ENCODE measurements around the gene SLC10A7. TPM values are rescaled to one million over a fixed set of nuclear protein-coding genes. Genes with fewer than 3 reads are reported as not detected.

Gene SLC10A7
- total and polyA plus RNA-seq, 12 donors = 1.7 to 27.5 (median 13.0) TPM

DNA sequence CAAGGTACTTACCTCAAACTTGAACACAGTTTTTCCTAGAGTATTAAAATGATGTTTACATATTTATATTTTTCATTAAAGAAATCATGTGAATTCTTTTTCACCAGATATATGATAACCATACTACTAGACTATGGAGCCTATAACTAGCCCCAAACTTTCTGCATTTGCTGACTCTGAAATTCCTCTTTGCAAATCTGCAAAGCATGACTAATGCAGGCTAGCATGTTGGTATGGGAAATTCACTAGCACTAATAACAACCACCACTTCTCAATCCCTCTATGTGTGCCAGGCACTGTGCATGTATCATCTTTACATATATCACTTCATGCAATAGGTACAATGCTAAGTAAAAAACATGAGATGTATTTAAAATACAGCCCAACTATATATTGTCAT lies 51.1 kb downstream of the SLC10A7 start:
- Histone ChIP-seq H3K36me3 (replicated peaks in 1 of 2) (no peaks in the 10 kb centered on the region), H3K4me1 (replicated peaks in 1 of 2) (no peaks in the 10 kb centered on the region), H3K27me3 (no peaks in the 10 kb centered on the region), H3K27ac (no peak overlapping the region), H3K9me3 (replicated peaks in 1 of 3) (no peaks in the 10 kb centered on the region), H3K4me3 (no peak overlapping the region)
- TF ChIP-seq CTCF (IDR thresholded peaks at IDR 0.05) = no peak
- no peak for TF ChIP-seq POLR2A (IDR thresholded peaks at IDR 0.05)
- no peak for DNase-seq
- intact Hi-C loops (cut with DNase I) = no loop called here

DNA sequence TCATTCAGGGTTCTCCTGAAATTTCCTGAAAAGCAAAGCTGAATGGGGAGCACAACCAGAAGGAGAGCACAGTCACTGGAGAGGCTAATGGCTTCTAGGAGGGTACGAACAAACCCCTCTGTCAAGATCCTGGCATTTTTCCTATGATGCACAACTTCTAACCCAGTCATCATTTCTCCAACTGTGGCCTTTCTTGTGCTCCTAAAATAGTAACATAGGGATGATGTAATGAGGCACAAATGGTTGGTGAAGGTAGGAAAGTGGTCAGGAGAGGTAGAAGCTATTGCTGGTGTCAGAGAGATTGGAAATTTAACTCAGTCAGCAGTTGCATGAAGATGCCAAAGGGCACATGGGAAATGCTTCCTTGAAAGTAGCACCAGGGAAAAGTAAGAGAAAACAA lies 52.7 kb downstream of the SLC10A7 start:
- no peaks in the 10 kb centered on the region for H3K4me1 ChIP-seq (replicated peaks in 1 of 2)

GRCh38 chr4:146465628-146466027 lies 56.1 kb downstream of the SLC10A7 start:
- H3K27ac ChIP-seq = no peak overlapping the region
- no peaks in the 10 kb centered on the region for H3K9me3 ChIP-seq (replicated peaks in 1 of 3)
- intact Hi-C loops (cut with DNase I) = no loop called here
- no peak for DNase-seq
- no peaks in the 10 kb centered on the region for H3K27me3 ChIP-seq
- TF ChIP-seq CTCF (IDR thresholded peaks at IDR 0.05) (no peak), POLR2A (IDR thresholded peaks at IDR 0.05) (no peak)
- H3K4me3 ChIP-seq = no peak overlapping the region
- 88 to 100% (median 94%) methylated on average over 1 of the region's 1 CpG for WGBS, 4 donors
- no peaks in the 10 kb centered on the region for H3K4me1 ChIP-seq (replicated peaks in 1 of 2)
- no peaks in the 10 kb centered on the region for H3K36me3 ChIP-seq (replicated peaks in 1 of 2)

More for the DNA sequence above, 52.7 kb downstream of the SLC10A7 start:
- 97 to 100% (median 100%) methylated on average over 1 of the region's 1 CpG for WGBS, 4 donors
- Histone ChIP-seq H3K27ac (no peak overlapping the region), H3K36me3 (replicated peaks in 1 of 2) (no peaks in the 10 kb centered on the region), H3K27me3 (no peaks in the 10 kb centered on the region), H3K9me3 (replicated peaks in 1 of 3) (no peaks in the 10 kb centered on the region), H3K4me3 (no peak overlapping the region)
- no peak for DNase-seq
- TF ChIP-seq POLR2A (IDR thresholded peaks at IDR 0.05) = no peak
- no peak for TF ChIP-seq CTCF (IDR thresholded peaks at IDR 0.05)
- intact Hi-C loops (cut with DNase I) = no loop called here

DNA sequence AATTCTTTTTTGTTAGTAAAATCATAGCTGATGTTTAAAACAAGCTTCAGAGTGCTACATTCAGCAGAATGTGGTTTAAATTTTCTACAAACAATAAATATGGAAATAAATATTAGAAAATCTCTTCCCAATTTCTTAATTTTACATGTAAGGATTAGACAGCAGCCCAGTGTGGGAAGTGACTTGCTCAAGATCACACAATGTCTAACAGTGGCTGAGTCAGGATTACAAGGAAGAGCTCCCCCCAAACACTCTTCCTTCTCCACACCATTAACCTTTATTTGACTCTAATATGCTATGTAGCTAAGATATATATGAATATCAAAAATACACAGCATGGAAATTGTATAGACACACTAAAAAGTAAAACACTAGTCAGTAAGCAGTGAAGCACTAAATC lies 59.5 kb downstream of the SLC10A7 start:
- H3K27ac ChIP-seq = no peak overlapping the region
- no peaks in the 10 kb centered on the region for H3K36me3 ChIP-seq (replicated peaks in 1 of 2)
- no peak overlapping the region for H3K4me3 ChIP-seq
- DNase-seq = no peak
- intact Hi-C loops (cut with DNase I) = no loop called here
- no peaks in the 10 kb centered on the region for H3K27me3 ChIP-seq
- peaks cover 0 to 5% of the 10 kb centered on the region in 2 donors for H3K4me1 ChIP-seq (replicated peaks in 1 of 2)
- no peaks in the 10 kb centered on the region for H3K9me3 ChIP-seq (replicated peaks in 1 of 3)
- TF ChIP-seq POLR2A (IDR thresholded peaks at IDR 0.05) (no peak), CTCF (IDR thresholded peaks at IDR 0.05) (no peak)

Measured in adrenal gland (tissue), 12 donors.